ENCODE results near the gene SAP30L. TPM values are rescaled to one million over a fixed set of nuclear protein-coding genes. Genes with fewer than 3 reads are reported as not detected.

SAP30L gene
- total and polyA plus RNA-seq, 2 experiments from 2014 or later: 21.4 to 29.3 TPM

- TF ChIP-seq ETS1 (IDR thresholded peaks at IDR 0.05): no peak
- TF ChIP-seq EZH2 (IDR thresholded peaks at IDR 0.05; ENCODE audit: low read depth, unreplicated experiment): no peak
- TF ChIP-seq POLR2AphosphoS5 (IDR thresholded peaks at IDR 0.05; ENCODE audit: low read depth): no peak
- TF ChIP-seq REST (IDR thresholded peaks at IDR 0.05; ENCODE audit: unreplicated experiment): no peak
- no peak for TF ChIP-seq EZH2phosphoT487 (IDR thresholded peaks at IDR 0.05; ENCODE audit: unreplicated experiment)
- no peak for TF ChIP-seq ZNF114 (CRISPR knock-in tag; IDR thresholded peaks at IDR 0.05)
Measured at GRCh38 chr5:154494036-154494435, 48.2 kb downstream of the SAP30L start (continued).

GRCh38 chr5:154498591-154498990 lies 52.8 kb downstream of the SAP30L start:
- no peak for DNase-seq (ENCODE audit: low spot score)
- H3K4me3 Mint-ChIP-seq: no peak overlapping the region
- TF ChIP-seq ZNF462 (CRISPR knock-in tag; IDR thresholded peaks at IDR 0.05): no peak
- TF ChIP-seq CREB1 (CRISPR knock-in tag; IDR thresholded peaks at IDR 0.05; ENCODE audit: low read depth): no peak
- TF ChIP-seq EZH2phosphoT487 (IDR thresholded peaks at IDR 0.05; ENCODE audit: unreplicated experiment): no peak
- no peak for TF ChIP-seq ETS1 (IDR thresholded peaks at IDR 0.05)
- TF ChIP-seq CTCF (conservative IDR thresholded peaks at IDR 0.05; ENCODE audit: low read depth in 2 of 2): no peak
- no peak for TF ChIP-seq JUNB (IDR thresholded peaks at IDR 0.05; ENCODE audit: unreplicated experiment)
- no peak for TF ChIP-seq EZH2 (IDR thresholded peaks at IDR 0.05; ENCODE audit: low read depth, unreplicated experiment)
- TF ChIP-seq POLR2AphosphoS5 (IDR thresholded peaks at IDR 0.05; ENCODE audit: low read depth): no peak

More at GRCh38 chr5:154498591-154498990, 52.8 kb downstream of the SAP30L start:
- H3K27ac Mint-ChIP-seq: no peak overlapping the region
- Histone ChIP-seq H4K20me1 (replicated peaks; ENCODE audit: insufficient read depth) (no peaks in the 10 kb centered on the region), H3K9me2 (ENCODE audit: insufficient read depth) (no peaks in the 10 kb centered on the region), H3K4me3 (no peak overlapping the region), H2AFZ (no peak overlapping the region), H3K4me2 (no peak overlapping the region), H3K27me3 (ENCODE audit: insufficient read depth) (peaks cover 9% of the 10 kb centered on the region), H3K4me1 (ENCODE audit: insufficient read depth) (peaks cover 3% of the 10 kb centered on the region), H3K27ac (ENCODE audit: low read depth) (no peak overlapping the region), H3F3A (replicated peaks; ENCODE audit: low read depth) (no peaks in the 10 kb centered on the region), H3K36me3 (ENCODE audit: insufficient read depth) (no peaks in the 10 kb centered on the region), H3K79me2 (replicated peaks; ENCODE audit: insufficient read depth) (no peaks in the 10 kb centered on the region)
- H3K9me3 Mint-ChIP-seq: no peaks in the 10 kb centered on the region
- ATAC-seq: no peak
- H3K4me1 Mint-ChIP-seq: peaks cover 9% of the 10 kb centered on the region; the same call in 2 of the 3 replicates
- H3K27me3 Mint-ChIP-seq (ENCODE audit: insufficient read depth, low read depth, poor library complexity): peaks cover 3% of the 10 kb centered on the region
- H3K36me3 Mint-ChIP-seq (ENCODE audit: low read depth): no peaks in the 10 kb centered on the region
